HEK293 (cell line): ENCODE data around the gene SKAP1.

ENCODE experiments used
- CTCF ChIA-PET: fragments of 350-600 bp; formaldehyde crosslinking; extraction: SDS; loops from one replicate; lab custom pipeline; 2021; ENCODE audit warnings: antibody characterized with exemption; lab: Yijun Ruan, JAX
- POLR2A ChIA-PET: fragments of 300-600 bp; formaldehyde crosslinking; extraction: SDS; loops from one replicate; lab custom pipeline; 2020; ENCODE audit warnings: antibody characterized with exemption, inconsistent platforms; lab: Yijun Ruan, JAX
- H3K27ac ChIP-seq: fragments of 200-500 bp; sonication (Bioruptor generic); 2 replicates; pipeline ENCODE4 v1.5.1; 2014; ENCODE audit warnings: low read depth, low read length, control low read depth, inconsistent platforms; ENCODE audit errors: extremely low read depth
- H3K36me3 ChIP-seq, 2 experiments: fragments of 200-500 bp in 1 of 2; sonication (Bioruptor generic) in 1 of 2; 1 replicate in 1 of 2; 2 replicates in 1 of 2; pipeline ENCODE4 v1.5.1; 2014 to 2017; ENCODE audit warnings: inconsistent platforms in 2 of 2, low read length in 2 of 2; ENCODE audit not compliant: control insufficient read depth in 2 of 2, insufficient read depth in 1 of 2
- H3K4me1 ChIP-seq: fragments of 200-500 bp; sonication (Bioruptor generic); 2 replicates; pipeline ENCODE4 v1.5.1; 2014; ENCODE audit warnings: mild to moderate bottlenecking, low read length, inconsistent platforms; ENCODE audit not compliant: control insufficient read depth, insufficient read depth
- H3K4me3 ChIP-seq: 2 replicates; pipeline ENCODE4 v1.5.1; 2011; ENCODE audit warnings: low read depth, mild to moderate bottlenecking, control low read depth, low read length, moderate library complexity
- H3K9me3 ChIP-seq: fragments of 200-500 bp; sonication (Bioruptor generic); 2 replicates; pipeline ENCODE4 v1.5.1; 2014; ENCODE audit warnings: low read depth, low read length, inconsistent platforms; ENCODE audit not compliant: control insufficient read depth, insufficient read depth
- GLIS1 ChIP-seq: fragments of 450-650 bp; formaldehyde crosslinking; IDR thresholded peaks from 2 replicates; pipeline ENCODE4 v1.5.1; 2016; ENCODE audit warnings: missing biosample characterization, missing genetic modification characterization
- KLF16 ChIP-seq: fragments of 450-650 bp; formaldehyde crosslinking; IDR thresholded peaks from 2 replicates; pipeline ENCODE4 v1.5.1; 2017; ENCODE audit warnings: missing biosample characterization, missing genetic modification characterization
- MZF1 ChIP-seq: fragments of 450-650 bp; formaldehyde crosslinking; IDR thresholded peaks from 2 replicates; pipeline ENCODE4 v1.5.1; 2017; ENCODE audit warnings: missing biosample characterization, missing genetic modification characterization, borderline replicate concordance
- RBAK ChIP-seq: fragments of 450-650 bp; formaldehyde crosslinking; IDR thresholded peaks from 2 replicates; pipeline ENCODE4 v1.5.1; 2016; ENCODE audit warnings: missing biosample characterization, missing genetic modification characterization
- ZBTB21 ChIP-seq: fragments of 450-650 bp; formaldehyde crosslinking; IDR thresholded peaks from 2 replicates; pipeline ENCODE4 v1.5.1; 2017; ENCODE audit warnings: missing biosample characterization, missing genetic modification characterization
- ZBTB8A ChIP-seq: fragments of 450-650 bp; formaldehyde crosslinking; IDR thresholded peaks from 2 replicates; pipeline ENCODE4 v1.5.1; 2016; ENCODE audit warnings: missing biosample characterization, missing genetic modification characterization
- ZNF23 ChIP-seq: fragments of 450-650 bp; formaldehyde crosslinking; IDR thresholded peaks from 2 replicates; pipeline ENCODE4 v1.5.1; 2016; ENCODE audit warnings: missing biosample characterization, missing genetic modification characterization, borderline replicate concordance
- ZNF335 ChIP-seq: fragments of 450-650 bp; formaldehyde crosslinking; conservative IDR thresholded peaks from 2 replicates; pipeline ENCODE4 v1.5.1; 2016; ENCODE audit warnings: missing biosample characterization, missing genetic modification characterization
- ZNF350 ChIP-seq: fragments of 450-650 bp; formaldehyde crosslinking; IDR thresholded peaks from 2 replicates; pipeline ENCODE4 v1.5.0; 2017; ENCODE audit warnings: missing biosample characterization, mild to moderate bottlenecking, missing genetic modification characterization
- ZNF366 ChIP-seq: fragments of 450-650 bp; formaldehyde crosslinking; conservative IDR thresholded peaks from 2 replicates; pipeline ENCODE4 v1.5.1; 2016; ENCODE audit warnings: missing biosample characterization, missing genetic modification characterization
- ZNF391 ChIP-seq: fragments of 450-650 bp; formaldehyde crosslinking; IDR thresholded peaks from 2 replicates; pipeline ENCODE4 v1.5.1; 2016; ENCODE audit warnings: low read depth, missing biosample characterization, missing genetic modification characterization, borderline replicate concordance
- ZNF530 ChIP-seq: fragments of 450-650 bp; formaldehyde crosslinking; IDR thresholded peaks from 2 replicates; pipeline ENCODE4 v1.5.1; 2016; ENCODE audit warnings: low read depth, missing biosample characterization, missing genetic modification characterization
- ZNF549 ChIP-seq: fragments of 450-650 bp; IDR thresholded peaks from 2 replicates; pipeline ENCODE4 v1.5.1; 2018; ENCODE audit warnings: missing biosample characterization, missing genetic modification characterization, mild to moderate bottlenecking, inconsistent platforms, moderate library complexity
- ZNF670 ChIP-seq: fragments of 450-650 bp; formaldehyde crosslinking; IDR thresholded peaks from 2 replicates; pipeline ENCODE4 v1.5.1; 2016; ENCODE audit warnings: missing biosample characterization, missing genetic modification characterization, low read depth
- ZNF677 ChIP-seq: fragments of 450-650 bp; IDR thresholded peaks from 2 replicates; pipeline ENCODE4 v1.5.0; 2018; ENCODE audit warnings: missing biosample characterization, mild to moderate bottlenecking, missing genetic modification characterization, moderate library complexity
- ZNF768 ChIP-seq: fragments of 450-650 bp; formaldehyde crosslinking; IDR thresholded peaks from 2 replicates; pipeline ENCODE4 v1.5.1; 2018; ENCODE audit warnings: missing biosample characterization, mild to moderate bottlenecking, missing genetic modification characterization
- TF ChIP-seq, protein P1 (sequence below): fragments of 450-650 bp; formaldehyde crosslinking; IDR thresholded peaks from 2 replicates; pipeline ENCODE4 v1.5.1; 2016; ENCODE audit warnings: missing biosample characterization, missing genetic modification characterization, borderline replicate concordance
- TF ChIP-seq, protein P2 (sequence below): fragments of 450-650 bp; formaldehyde crosslinking; IDR thresholded peaks from 2 replicates; pipeline ENCODE4 v1.5.1; 2016; ENCODE audit warnings: missing biosample characterization, missing genetic modification characterization
- TF ChIP-seq, protein P3 (sequence below): fragments of 450-650 bp; formaldehyde crosslinking; IDR thresholded peaks from 2 replicates; pipeline ENCODE4 v1.5.0; 2017; ENCODE audit warnings: missing biosample characterization, missing genetic modification characterization, borderline replicate concordance
- TF ChIP-seq, protein P4 (sequence below): fragments of 450-650 bp; formaldehyde crosslinking; IDR thresholded peaks from 2 replicates; pipeline ENCODE4 v1.5.1; 2016; ENCODE audit warnings: missing biosample characterization, missing genetic modification characterization
- TF ChIP-seq, protein P5 (sequence below): fragments of 450-650 bp; formaldehyde crosslinking; IDR thresholded peaks from 2 replicates; pipeline ENCODE4 v1.5.1; 2016; ENCODE audit warnings: missing biosample characterization, missing genetic modification characterization

Gene SKAP1

DNA sequence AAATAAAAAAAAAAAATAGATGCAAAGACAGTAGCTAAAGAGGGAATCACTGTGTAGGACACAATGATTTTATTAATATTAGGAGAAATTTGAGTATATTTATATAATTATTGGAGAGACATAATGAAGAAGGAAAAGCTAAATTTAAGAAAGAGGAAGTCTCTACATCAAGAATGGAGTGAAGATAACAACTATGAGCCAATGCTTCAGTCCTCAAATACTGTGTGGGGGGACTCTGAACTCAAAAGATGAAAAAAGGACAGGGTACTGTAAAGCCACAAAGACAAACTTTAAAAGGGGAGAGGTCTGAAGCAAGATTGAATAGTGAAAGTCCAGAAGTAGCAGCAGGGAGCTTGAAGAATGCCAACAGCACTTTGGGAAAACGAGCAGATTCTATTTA, 44.7 kb downstream of the SKAP1 start (continued):
- no peak for TF ChIP-seq ZNF23 (tag by site-specific recombination)

DNA sequence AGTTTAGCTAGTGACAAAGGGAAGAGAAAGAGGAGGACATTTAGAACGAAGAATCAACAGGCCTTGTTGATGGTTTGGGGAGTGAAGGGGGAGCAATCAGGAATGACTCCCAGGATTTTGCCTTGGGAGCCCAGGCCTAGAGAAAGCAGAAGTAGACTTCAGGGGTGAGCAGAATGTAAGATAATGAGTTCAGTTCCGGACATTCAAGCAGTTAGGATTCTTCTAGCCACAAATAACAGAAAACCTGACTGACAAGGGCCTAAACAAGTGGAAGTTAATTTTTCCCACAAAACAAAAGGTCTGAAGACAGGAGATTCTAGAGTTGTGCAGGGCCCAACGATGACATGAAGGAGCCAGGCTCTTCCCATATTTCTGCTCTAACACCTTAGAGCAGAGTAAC, 45.9 kb downstream of the SKAP1 start:
- H3K27ac ChIP-seq = no peak overlapping the region
- H3K36me3 ChIP-seq = no peaks in the 10 kb centered on the region
- no peaks in the 10 kb centered on the region for H3K9me3 ChIP-seq
- no peak overlapping the region for H3K4me3 ChIP-seq
- ChIA-PET CTCF (interaction anchor here (0.5 to 2.3 kb wide), 2 partner anchors 9 to 123 kb away, joined by 3 to 8 read pairs; no protein-coding TSS in a partner anchor), POLR2A (no interaction called here)
- peaks cover 6% of the 10 kb centered on the region for H3K4me1 ChIP-seq
- TF ChIP-seq KLF16 (tag by site-specific recombination) (no peak), ZNF335 (tag by site-specific recombination) (no peak), ZBTB21 (tag by site-specific recombination) (no peak), ZBTB8A (no peak), ZNF670 (tag by site-specific recombination) (no peak), ZNF391 (tag by site-specific recombination) (no peak), MZF1 (tag by site-specific recombination) (no peak), ZNF366 (tag by site-specific recombination) (no peak), ZNF350 (tag by site-specific recombination) (no peak)
- TF ChIP-seq, protein P1, sequence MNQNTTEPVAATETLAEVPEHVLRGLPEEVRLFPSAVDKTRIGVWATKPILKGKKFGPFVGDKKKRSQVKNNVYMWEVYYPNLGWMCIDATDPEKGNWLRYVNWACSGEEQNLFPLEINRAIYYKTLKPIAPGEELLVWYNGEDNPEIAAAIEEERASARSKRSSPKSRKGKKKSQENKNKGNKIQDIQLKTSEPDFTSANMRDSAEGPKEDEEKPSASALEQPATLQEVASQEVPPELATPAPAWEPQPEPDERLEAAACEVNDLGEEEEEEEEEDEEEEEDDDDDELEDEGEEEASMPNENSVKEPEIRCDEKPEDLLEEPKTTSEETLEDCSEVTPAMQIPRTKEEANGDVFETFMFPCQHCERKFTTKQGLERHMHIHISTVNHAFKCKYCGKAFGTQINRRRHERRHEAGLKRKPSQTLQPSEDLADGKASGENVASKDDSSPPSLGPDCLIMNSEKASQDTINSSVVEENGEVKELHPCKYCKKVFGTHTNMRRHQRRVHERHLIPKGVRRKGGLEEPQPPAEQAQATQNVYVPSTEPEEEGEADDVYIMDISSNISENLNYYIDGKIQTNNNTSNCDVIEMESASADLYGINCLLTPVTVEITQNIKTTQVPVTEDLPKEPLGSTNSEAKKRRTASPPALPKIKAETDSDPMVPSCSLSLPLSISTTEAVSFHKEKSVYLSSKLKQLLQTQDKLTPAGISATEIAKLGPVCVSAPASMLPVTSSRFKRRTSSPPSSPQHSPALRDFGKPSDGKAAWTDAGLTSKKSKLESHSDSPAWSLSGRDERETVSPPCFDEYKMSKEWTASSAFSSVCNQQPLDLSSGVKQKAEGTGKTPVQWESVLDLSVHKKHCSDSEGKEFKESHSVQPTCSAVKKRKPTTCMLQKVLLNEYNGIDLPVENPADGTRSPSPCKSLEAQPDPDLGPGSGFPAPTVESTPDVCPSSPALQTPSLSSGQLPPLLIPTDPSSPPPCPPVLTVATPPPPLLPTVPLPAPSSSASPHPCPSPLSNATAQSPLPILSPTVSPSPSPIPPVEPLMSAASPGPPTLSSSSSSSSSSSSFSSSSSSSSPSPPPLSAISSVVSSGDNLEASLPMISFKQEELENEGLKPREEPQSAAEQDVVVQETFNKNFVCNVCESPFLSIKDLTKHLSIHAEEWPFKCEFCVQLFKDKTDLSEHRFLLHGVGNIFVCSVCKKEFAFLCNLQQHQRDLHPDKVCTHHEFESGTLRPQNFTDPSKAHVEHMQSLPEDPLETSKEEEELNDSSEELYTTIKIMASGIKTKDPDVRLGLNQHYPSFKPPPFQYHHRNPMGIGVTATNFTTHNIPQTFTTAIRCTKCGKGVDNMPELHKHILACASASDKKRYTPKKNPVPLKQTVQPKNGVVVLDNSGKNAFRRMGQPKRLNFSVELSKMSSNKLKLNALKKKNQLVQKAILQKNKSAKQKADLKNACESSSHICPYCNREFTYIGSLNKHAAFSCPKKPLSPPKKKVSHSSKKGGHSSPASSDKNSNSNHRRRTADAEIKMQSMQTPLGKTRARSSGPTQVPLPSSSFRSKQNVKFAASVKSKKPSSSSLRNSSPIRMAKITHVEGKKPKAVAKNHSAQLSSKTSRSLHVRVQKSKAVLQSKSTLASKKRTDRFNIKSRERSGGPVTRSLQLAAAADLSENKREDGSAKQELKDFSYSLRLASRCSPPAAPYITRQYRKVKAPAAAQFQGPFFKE = no peak
- TF ChIP-seq, protein P2, sequence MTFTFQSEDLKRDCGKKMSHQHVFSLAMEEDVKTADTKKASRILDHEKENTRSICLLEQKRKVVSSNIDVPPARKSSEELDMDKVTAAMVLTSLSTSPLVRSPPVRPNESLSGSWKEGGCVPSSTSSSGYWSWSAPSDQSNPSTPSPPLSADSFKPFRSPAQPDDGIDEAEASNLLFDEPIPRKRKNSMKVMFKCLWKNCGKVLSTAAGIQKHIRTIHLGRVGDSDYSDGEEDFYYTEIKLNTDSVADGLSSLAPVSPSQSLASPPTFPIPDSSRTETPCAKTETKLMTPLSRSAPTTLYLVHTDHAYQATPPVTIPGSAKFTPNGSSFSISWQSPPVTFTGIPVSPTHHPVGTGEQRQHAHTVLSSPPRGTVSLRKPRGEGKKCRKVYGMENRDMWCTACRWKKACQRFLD (tag by site-specific recombination) = no peak
- TF ChIP-seq, protein P3, sequence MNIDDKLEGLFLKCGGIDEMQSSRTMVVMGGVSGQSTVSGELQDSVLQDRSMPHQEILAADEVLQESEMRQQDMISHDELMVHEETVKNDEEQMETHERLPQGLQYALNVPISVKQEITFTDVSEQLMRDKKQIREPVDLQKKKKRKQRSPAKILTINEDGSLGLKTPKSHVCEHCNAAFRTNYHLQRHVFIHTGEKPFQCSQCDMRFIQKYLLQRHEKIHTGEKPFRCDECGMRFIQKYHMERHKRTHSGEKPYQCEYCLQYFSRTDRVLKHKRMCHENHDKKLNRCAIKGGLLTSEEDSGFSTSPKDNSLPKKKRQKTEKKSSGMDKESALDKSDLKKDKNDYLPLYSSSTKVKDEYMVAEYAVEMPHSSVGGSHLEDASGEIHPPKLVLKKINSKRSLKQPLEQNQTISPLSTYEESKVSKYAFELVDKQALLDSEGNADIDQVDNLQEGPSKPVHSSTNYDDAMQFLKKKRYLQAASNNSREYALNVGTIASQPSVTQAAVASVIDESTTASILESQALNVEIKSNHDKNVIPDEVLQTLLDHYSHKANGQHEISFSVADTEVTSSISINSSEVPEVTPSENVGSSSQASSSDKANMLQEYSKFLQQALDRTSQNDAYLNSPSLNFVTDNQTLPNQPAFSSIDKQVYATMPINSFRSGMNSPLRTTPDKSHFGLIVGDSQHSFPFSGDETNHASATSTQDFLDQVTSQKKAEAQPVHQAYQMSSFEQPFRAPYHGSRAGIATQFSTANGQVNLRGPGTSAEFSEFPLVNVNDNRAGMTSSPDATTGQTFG (tag by site-specific recombination) = no peak

DNA sequence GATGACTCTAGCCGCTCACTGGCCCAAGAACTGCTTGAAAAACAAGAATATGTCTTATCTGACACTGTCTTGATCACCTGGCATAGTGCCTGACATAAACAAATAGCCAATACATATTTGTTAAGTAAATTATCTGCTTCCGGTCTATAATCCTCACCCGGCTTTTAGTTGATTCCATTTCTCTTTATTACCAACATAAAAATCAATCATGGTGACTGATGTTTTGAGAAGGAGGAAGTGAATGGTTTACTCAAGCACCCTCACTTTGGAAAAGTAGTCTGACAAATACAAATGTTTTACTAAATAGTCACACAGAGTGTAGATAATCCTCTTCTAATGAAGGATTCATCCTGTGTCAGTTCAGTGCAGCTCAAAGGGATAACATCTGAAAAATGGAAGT, 47.0 kb downstream of the SKAP1 start:
- Histone ChIP-seq H3K9me3 (no peaks in the 10 kb centered on the region), H3K4me1 (no peaks in the 10 kb centered on the region), H3K4me3 (no peak overlapping the region), H3K36me3 (no peaks in the 10 kb centered on the region), H3K27ac (no peak overlapping the region)
- ChIA-PET POLR2A (no interaction called here), CTCF (interaction anchor here (0.6 to 2.3 kb wide), 5 partner anchors 8 to 201 kb away, joined by 3 to 8 read pairs (median 4); no protein-coding TSS in a partner anchor)
- TF ChIP-seq RBAK = no peak
- TF ChIP-seq ZNF677 (tag by site-specific recombination) = no peak
- TF ChIP-seq, protein P4, sequence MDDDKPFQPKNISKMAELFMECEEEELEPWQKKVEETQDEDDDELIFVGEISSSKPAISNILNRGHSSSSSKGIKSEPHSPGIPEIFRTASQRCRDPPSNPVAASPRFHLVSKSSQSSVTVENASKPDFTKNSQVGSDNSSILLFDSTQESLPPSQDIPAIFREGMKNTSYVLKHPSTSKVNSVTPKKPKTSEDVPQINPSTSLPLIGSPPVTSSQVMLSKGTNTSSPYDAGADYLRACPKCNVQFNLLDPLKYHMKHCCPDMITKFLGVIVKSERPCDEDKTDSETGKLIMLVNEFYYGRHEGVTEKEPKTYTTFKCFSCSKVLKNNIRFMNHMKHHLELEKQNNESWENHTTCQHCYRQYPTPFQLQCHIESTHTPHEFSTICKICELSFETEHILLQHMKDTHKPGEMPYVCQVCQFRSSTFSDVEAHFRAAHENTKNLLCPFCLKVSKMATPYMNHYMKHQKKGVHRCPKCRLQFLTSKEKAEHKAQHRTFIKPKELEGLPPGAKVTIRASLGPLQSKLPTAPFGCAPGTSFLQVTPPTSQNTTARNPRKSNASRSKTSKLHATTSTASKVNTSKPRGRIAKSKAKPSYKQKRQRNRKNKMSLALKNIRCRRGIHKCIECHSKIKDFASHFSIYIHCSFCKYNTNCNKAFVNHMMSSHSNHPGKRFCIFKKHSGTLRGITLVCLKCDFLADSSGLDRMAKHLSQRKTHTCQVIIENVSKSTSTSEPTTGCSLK (tag by site-specific recombination) = no peak
- TF ChIP-seq, protein P5, sequence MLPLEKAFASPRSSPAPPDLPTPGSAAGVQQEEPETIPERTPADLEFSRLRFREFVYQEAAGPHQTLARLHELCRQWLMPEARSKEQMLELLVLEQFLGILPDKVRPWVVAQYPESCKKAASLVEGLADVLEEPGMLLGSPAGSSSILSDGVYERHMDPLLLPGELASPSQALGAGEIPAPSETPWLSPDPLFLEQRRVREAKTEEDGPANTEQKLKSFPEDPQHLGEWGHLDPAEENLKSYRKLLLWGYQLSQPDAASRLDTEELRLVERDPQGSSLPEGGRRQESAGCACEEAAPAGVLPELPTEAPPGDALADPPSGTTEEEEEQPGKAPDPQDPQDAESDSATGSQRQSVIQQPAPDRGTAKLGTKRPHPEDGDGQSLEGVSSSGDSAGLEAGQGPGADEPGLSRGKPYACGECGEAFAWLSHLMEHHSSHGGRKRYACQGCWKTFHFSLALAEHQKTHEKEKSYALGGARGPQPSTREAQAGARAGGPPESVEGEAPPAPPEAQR (tag by site-specific recombination) = no peak
- no peak for TF ChIP-seq ZNF530 (tag by site-specific recombination)
- no peak for TF ChIP-seq ZNF549 (tag by site-specific recombination)
- TF ChIP-seq GLIS1 (tag by site-specific recombination) = no peak
- TF ChIP-seq ZNF768 (tag by site-specific recombination) = no peak
